HEK293T (cell line): ENCODE results near the gene CAPN5.

Experiments
- CTCF ChIA-PET: fragments of 350-600 bp; formaldehyde crosslinking; extraction: SDS; loops from one replicate; lab custom pipeline; 2021; ENCODE audit warnings: antibody characterized with exemption, inconsistent platforms; lab: Yijun Ruan, JAX
- POLR2A ChIA-PET: fragments of 350-600 bp; formaldehyde crosslinking; extraction: SDS; loops from one replicate; lab custom pipeline; 2020; ENCODE audit warnings: antibody characterized with exemption, inconsistent platforms; lab: Yijun Ruan, JAX
- DNase-seq: peaks from one replicate; pipeline ENCODE4 v3.0.0; 2012; ENCODE audit warnings: mixed read lengths; ENCODE audit errors: extremely low spot score
- ARNT ChIP-seq: fragments of 450-650 bp; IDR thresholded peaks from 2 replicates; pipeline ENCODE4 v1.6.1; 2017; ENCODE audit warnings: mild to moderate bottlenecking
- BHLHE40 ChIP-seq: fragments of 450-650 bp; IDR thresholded peaks from 2 replicates; pipeline ENCODE4 v1.6.1; 2016; ENCODE audit warnings: mild to moderate bottlenecking, moderate library complexity, borderline replicate concordance
- CTBP1 ChIP-seq: fragments of 450-650 bp; IDR thresholded peaks from 2 replicates; pipeline ENCODE4 v1.6.1; 2016; ENCODE audit warnings: borderline replicate concordance
- ELF4 ChIP-seq: fragments of 450-650 bp; IDR thresholded peaks from 2 replicates; pipeline ENCODE4 v1.6.1; 2017; ENCODE audit warnings: antibody characterized with exemption
- FOXA1 ChIP-seq: fragments of 450-650 bp; IDR thresholded peaks from 2 replicates; pipeline ENCODE4 v1.6.1; 2016; ENCODE audit warnings: mild to moderate bottlenecking
- FOXK2 ChIP-seq: fragments of 450-650 bp; IDR thresholded peaks from 2 replicates; pipeline ENCODE4 v1.6.1; 2016; ENCODE audit warnings: mild to moderate bottlenecking
- FOXM1 ChIP-seq: fragments of 450-650 bp; IDR thresholded peaks from 2 replicates; pipeline ENCODE4 v1.6.1; 2017; ENCODE audit warnings: mild to moderate bottlenecking, borderline replicate concordance
- HDGF ChIP-seq: fragments of 450-650 bp; IDR thresholded peaks from 2 replicates; pipeline ENCODE4 v1.6.1; 2017; ENCODE audit warnings: antibody characterized with exemption, borderline replicate concordance
- L3MBTL2 ChIP-seq: fragments of 450-650 bp; conservative IDR thresholded peaks from 2 replicates; pipeline ENCODE4 v1.6.1; 2016; ENCODE audit warnings: mild to moderate bottlenecking
- LEF1 ChIP-seq: fragments of 450-650 bp; IDR thresholded peaks from 2 replicates; pipeline ENCODE4 v1.6.1; 2017; ENCODE audit warnings: mild to moderate bottlenecking, borderline replicate concordance
- NFRKB ChIP-seq: fragments of 450-650 bp; IDR thresholded peaks from 2 replicates; pipeline ENCODE4 v1.6.1; 2016; ENCODE audit warnings: mild to moderate bottlenecking, moderate library complexity
- PKNOX1 ChIP-seq: fragments of 450-650 bp; IDR thresholded peaks from 2 replicates; pipeline ENCODE4 v1.6.1; 2016
- SP1 ChIP-seq: fragments of 450-650 bp; IDR thresholded peaks from 2 replicates; pipeline ENCODE4 v1.6.1; 2017
- SUZ12 ChIP-seq: fragments of 450-650 bp; IDR thresholded peaks from 2 replicates; pipeline ENCODE4 v1.6.1; 2016; ENCODE audit warnings: mild to moderate bottlenecking
- TARDBP ChIP-seq: fragments of 450-650 bp; IDR thresholded peaks from 2 replicates; pipeline ENCODE4 v1.6.1; 2016
- ZNF384 ChIP-seq: fragments of 450-650 bp; IDR thresholded peaks from 2 replicates; pipeline ENCODE4 v1.6.1; 2016

Gene CAPN5

GRCh38 chr11:77124041-77124440 lies 57.3 kb downstream of the CAPN5 start:
- TF ChIP-seq LEF1 (no peak), ARNT (no peak), ZNF384 (no peak), ELF4 (no peak), CTBP1 (no peak), HDGF (no peak)
- DNase-seq: no peak
- ChIA-PET POLR2A (no interaction called here), CTCF (interaction anchor here (0.5 kb wide), 1 partner anchor 302 kb away, joined by 4 read pairs; no protein-coding TSS in a partner anchor)

GRCh38 chr11:77124488-77124887 lies 57.7 kb downstream of the CAPN5 start:
- DNase-seq: no peak
- POLR2A ChIA-PET: no interaction called here
- TF ChIP-seq CTBP1 (no peak), FOXK2 (no peak), SP1 (no peak), SUZ12 (no peak), TARDBP (no peak), ARNT (no peak), PKNOX1 (no peak), HDGF (no peak), FOXA1 (no peak), NFRKB (no peak), LEF1 (no peak), BHLHE40 (no peak), ZNF384 (no peak), FOXM1 (no peak), ELF4 (no peak), L3MBTL2 (no peak)
- CTCF ChIA-PET: interaction anchor here (0.5 kb wide), 1 partner anchor 301 kb away, joined by 4 read pairs; no protein-coding TSS in a partner anchor

GRCh38 chr11:77125191-77125590 lies 58.4 kb downstream of the CAPN5 start:
- no peak for TF ChIP-seq ARNT
- TF ChIP-seq BHLHE40: no peak
- TF ChIP-seq SUZ12: no peak
- TF ChIP-seq LEF1: no peak
- TF ChIP-seq NFRKB: no peak
- no peak for TF ChIP-seq SP1
- TF ChIP-seq ZNF384: no peak
- no peak for TF ChIP-seq L3MBTL2
- TF ChIP-seq FOXA1: no peak
- TF ChIP-seq HDGF: no peak
- TF ChIP-seq CTBP1: no peak
- no peak for TF ChIP-seq ELF4
- TF ChIP-seq PKNOX1: no peak
- TF ChIP-seq TARDBP: no peak
- ChIA-PET POLR2A (no interaction called here), CTCF (no interaction called here)
- DNase-seq: no peak

GRCh38 chr11:77125695-77126094 lies 58.9 kb downstream of the CAPN5 start:
- ChIA-PET CTCF (no interaction called here), POLR2A (no interaction called here)
- no peak for DNase-seq
- TF ChIP-seq CTBP1 (no peak), FOXA1 (no peak), BHLHE40 (no peak), FOXM1 (no peak), NFRKB (no peak), ZNF384 (no peak), FOXK2 (no peak), TARDBP (no peak), ELF4 (no peak), L3MBTL2 (no peak), SUZ12 (no peak), PKNOX1 (no peak), HDGF (no peak), SP1 (no peak)

GRCh38 chr11:77126156-77126775 lies 59.5 kb downstream of the CAPN5 start:
- DNase-seq: no peak
- ChIA-PET POLR2A (interaction anchor here (1.4 kb wide), 1 partner anchor 8 kb away, joined by 4 read pairs; no protein-coding TSS in a partner anchor), CTCF (interaction anchor here (0.6 to 3.2 kb wide), 9 partner anchors 9 to 422 kb away, joined by 3 to 24 read pairs (median 3); no protein-coding TSS in a partner anchor)
- TF ChIP-seq FOXA1: no peak
- TF ChIP-seq ZNF384: no peak
- TF ChIP-seq TARDBP: no peak
- TF ChIP-seq FOXM1: no peak
- no peak for TF ChIP-seq NFRKB
- no peak for TF ChIP-seq SUZ12
- TF ChIP-seq CTBP1: no peak
- TF ChIP-seq L3MBTL2: no peak
- no peak for TF ChIP-seq ELF4
- TF ChIP-seq LEF1: no peak
- TF ChIP-seq HDGF: no peak
- TF ChIP-seq ARNT: no peak
- TF ChIP-seq FOXK2: no peak

- ChIA-PET CTCF (interaction anchor here (0.6 to 3.2 kb wide), 15 partner anchors 10 to 421 kb away, joined by 3 to 24 read pairs (median 4); no protein-coding TSS in a partner anchor), POLR2A (interaction anchor here (1.4 kb wide), 1 partner anchor 9 kb away, joined by 4 read pairs; no protein-coding TSS in a partner anchor)
- no peak for DNase-seq
- no peak for TF ChIP-seq LEF1
- TF ChIP-seq PKNOX1: no peak
- no peak for TF ChIP-seq TARDBP
- TF ChIP-seq SP1: no peak
- no peak for TF ChIP-seq ZNF384
- no peak for TF ChIP-seq ARNT
- no peak for TF ChIP-seq CTBP1
- no peak for TF ChIP-seq FOXA1
- no peak for TF ChIP-seq BHLHE40
- no peak for TF ChIP-seq SUZ12
- TF ChIP-seq NFRKB: no peak
- no peak for TF ChIP-seq FOXM1
- TF ChIP-seq ELF4: no peak
Observed at GRCh38 chr11:77126861-77127234, 60.1 kb downstream of the CAPN5 start.
